ENCODE results near the gene RGS9BP. TPM values are rescaled to one million over a fixed set of nuclear protein-coding genes. Genes with fewer than 3 reads are reported as not detected.
"Not testable (repeated sequence)": the region's sequence is repeated elsewhere in the genome, so short reads cannot be mapped to it uniquely, and the experiment has no call there.

The RGS9BP gene
- polyA plus RNA-seq, 3 donors = 0.03 to 0.22 (median 0.03) TPM

DNA sequence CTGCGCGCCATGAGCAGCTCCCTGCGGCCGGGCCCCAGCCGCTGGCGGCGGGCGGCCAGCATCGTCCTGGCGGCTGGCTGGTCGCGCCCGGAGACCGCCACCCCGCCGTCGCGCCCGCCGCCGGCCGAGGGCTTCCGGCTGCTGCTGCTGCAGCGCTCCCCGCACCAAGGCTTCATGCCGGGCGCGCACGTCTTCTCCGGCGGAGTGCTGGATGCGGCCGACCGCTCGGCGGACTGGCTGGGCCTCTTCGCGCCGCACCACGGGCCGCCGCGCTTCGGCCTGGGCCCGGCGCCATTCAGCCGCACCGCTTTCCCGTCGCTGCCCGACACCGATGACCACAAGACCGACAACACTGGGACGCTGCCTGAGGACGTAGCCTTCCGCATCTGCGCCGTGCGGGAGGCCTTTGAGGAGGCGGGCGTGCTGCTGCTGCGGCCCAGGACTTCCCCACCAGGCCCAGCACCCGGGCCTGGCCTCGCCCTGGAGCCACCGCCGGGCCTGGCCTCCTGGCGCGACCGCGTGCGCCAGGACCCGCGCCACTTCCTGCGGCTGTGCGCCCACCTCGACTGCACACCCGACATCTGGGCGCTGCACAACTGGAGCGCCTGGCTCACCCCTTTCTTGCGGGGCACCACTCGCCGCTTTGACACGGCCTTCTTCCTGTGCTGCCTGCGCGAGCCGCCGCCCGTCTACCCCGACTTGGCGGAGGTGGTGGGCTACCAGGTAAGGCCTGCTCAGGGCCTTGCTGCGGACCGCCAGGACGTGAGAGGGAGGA is 16.5 kb downstream of the RGS9BP start:
- 3 to 7% (median 5%) methylated on average over 90 to 93 of the region's 93 CpGs for WGBS, 3 donors
- H3K27ac ChIP-seq (ENCODE audit: low read depth, low read length) = peak overlapping the region; percentile 62

DNA sequence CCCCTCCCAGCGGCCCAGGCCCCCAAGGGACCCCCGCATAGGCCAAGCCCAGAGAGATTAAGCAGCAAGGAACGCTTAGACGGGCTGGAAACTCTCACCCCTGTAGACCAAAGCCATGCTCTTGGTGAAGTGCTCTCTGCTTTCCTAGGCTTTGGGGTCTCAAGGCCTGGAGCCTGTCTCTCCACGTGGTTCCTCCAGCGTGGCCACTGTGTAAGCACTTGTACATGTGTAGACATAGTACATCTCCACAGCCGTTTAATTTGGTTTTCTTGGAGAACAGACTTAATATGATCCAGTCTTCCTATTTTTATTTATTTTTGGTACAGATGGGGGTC is 17.0 kb downstream of the RGS9BP start:
- WGBS, 3 donors = 31 to 43% (median 35%) methylated on average over 7 of the region's 7 CpGs
- H3K27ac ChIP-seq (ENCODE audit: low read depth, low read length) = peak overlapping the region; percentile 62

DNA sequence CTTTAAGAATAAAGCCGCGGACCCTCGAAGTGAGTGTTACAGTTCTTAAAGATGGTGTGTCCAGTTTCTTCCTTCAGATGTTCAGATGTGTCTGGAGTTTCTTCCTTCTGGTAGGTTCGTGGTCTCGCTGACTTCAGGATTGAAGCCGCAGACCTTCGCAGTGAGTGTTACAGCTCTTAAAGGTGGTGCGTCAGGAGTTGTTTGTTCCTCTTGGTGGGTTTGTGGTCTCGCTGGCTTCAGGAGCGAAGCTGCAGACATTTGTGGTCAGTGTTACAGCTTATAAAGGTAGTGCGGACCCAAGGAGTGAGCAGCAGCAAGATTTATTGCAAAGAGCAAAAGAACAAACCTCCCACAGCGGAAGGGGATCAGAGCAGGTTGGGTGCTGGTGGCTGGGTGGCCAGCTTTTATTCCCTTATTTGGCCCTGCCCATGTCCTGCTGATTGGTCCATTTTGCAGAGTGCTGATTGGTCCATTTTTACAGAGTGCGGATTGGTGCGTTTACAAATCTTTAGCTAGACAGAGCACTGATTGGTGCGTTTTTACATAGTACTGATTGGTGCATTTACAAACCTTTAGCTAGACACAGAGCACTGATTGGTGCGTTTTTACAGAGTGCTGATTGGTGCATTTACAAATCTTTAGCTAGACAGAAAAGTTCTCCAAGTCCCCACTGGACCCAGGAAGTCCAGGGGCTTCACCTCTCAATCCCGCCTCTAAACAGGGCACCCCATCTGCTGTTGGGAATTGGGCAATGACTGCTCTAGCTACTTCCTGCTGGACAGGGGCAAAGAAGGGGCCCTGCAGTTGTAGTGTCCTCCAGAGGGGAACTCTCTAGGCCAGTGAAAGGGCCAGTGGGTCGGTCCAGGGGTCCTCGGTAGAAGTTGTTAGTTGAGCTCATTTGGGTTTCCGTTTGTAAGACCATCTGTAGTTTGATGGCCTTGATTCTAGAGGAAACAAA is 17.8 kb downstream of the RGS9BP start:
- not testable (repeated sequence) for H3K27ac ChIP-seq (ENCODE audit: low read depth, low read length)
- WGBS, 3 donors = 64 to 73% (median 72%) methylated on average over 20 of the region's 20 CpGs

DNA sequence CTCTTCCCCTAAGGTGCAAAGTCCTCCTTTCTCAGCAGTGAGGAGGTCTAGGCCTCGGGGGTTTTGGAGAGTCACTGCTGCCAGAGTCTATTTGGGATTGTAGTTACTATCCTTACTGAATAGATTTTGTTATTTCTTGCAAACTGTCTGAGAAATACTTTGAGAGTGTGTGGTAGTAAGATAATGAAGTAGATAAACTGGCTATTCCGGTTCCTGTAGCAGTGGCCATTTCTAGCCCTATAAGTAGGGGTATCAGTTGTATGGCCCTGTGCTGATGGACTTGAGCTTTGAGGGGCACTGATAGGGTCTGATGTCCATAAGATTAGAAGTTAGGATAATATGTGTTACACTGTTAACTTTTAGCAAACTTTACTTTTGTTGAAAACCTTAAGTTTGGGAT is 18.7 kb downstream of the RGS9BP start:
- not testable (repeated sequence) for H3K27ac ChIP-seq (ENCODE audit: low read depth, low read length)
- 43 to 70% (median 60%) methylated on average over 2 of the region's 2 CpGs for WGBS, 3 donors

DNA sequence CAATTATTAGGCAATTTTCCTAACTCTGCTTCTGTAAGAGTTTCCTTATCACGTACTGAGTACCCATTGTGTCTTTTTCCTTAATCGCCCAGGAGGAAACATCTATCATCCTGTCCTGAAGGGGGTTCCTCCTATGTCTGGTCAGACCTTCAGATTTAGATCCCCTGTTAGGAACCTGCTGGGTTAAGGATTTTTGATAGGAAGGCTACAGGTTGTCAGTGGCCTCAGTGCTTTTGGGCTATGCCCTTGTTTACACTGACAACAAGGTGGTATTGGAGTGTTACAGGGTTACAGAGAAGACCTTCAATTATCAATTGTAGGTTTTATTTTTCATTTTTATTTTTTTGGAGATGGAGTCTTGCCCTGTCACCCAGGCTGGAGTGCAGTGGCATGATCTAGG is 19.2 kb downstream of the RGS9BP start:
- not testable (repeated sequence) for H3K27ac ChIP-seq (ENCODE audit: low read depth, low read length)
- WGBS, 3 donors = 16 to 35% (median 26%) methylated on average over 2 of the region's 2 CpGs

DNA sequence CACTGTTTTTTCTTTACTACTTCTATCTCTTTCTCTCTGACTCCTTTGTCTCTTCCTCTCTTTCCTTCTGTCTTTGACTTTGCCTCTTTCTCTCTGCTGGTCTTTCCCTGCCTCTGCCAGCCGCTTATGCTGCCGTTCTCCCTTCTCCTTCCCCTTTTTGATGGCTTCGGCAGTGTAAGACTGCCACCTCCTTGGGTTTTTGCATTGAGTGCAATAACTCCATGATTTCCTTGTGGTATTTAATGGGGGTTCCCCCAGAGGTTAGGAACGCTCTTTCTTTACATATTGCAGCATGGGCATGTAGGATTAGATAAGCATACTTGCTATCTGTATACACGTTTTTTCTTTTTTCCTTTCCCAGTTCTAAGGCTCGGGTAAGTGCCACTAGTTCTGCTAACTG is 19.9 kb downstream of the RGS9BP start:
- 47 to 66% (median 51%) methylated on average over 6 of the region's 6 CpGs for WGBS, 3 donors
- not testable (repeated sequence) for H3K27ac ChIP-seq (ENCODE audit: low read depth, low read length)

DNA sequence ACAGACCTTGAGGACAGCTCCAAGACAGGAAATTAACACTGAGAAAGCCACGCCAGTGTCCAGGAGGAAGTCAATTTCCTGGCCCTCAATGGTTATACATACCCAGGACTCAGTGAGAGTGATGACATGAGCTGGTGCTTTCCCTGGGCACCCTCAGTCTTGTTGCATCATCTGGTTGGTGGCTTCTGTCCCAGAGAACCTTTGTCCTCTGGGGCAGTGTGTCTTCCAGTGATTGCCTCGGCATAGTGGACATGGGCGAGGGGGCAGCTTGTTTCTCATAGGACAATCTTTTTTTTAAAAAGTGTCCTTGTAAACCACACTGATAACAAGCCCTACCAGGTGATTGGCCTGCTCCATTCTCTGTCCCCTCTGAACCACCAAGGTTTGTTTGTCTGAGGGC is 21.1 kb downstream of the RGS9BP start:
- WGBS, 3 donors = 49 to 60% (median 56%) methylated on average over 3 of the region's 3 CpGs
- not testable (repeated sequence) for H3K27ac ChIP-seq (ENCODE audit: low read depth, low read length)

DNA sequence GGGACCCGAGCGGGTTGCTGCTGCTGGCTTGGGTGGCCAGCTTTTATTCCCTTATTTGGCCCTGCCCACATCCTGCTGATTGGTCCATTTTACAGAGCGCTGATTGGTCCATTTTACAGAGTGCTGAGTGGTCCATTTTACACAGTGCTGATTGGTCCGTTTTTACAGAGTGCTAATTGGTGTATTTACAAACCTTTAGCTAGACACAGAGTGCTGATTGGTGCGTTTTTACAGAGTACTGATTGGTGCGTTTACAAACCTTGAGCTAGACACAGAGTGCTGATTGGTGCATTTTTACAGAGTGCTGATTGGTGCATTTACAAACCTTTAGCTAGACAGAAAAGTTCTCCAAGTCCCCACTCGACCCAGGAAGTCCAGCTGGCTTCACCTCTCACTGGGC is 24.5 kb downstream of the RGS9BP start:
- H3K27ac ChIP-seq (ENCODE audit: low read depth, low read length) = not testable (repeated sequence)
- 92 to 97% (median 95%) methylated on average over 7 of the region's 7 CpGs for WGBS, 3 donors

DNA sequence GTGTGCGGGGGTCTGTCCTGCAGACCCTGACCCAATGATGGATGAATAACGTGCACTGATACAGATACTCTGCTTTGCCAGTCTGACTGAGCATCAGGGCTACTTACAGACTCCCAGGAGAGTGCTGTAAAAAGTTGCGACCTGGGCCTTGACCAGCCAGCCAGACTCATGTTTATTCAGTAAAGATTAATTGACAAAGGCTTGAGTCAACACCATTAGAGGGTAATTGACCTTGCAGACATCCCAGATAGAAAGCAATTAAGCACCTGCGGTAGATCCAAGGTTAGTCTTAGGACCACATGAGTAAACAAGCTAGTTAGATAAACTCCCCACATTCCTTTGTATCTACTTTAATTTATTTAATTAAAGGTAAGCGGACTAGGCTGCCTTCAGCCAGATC is 26.4 kb downstream of the RGS9BP start:
- WGBS, 3 donors = 24 to 76% (median 73%) methylated on average over 5 of the region's 5 CpGs
- H3K27ac ChIP-seq (ENCODE audit: low read depth, low read length) = no peak overlapping the region

DNA sequence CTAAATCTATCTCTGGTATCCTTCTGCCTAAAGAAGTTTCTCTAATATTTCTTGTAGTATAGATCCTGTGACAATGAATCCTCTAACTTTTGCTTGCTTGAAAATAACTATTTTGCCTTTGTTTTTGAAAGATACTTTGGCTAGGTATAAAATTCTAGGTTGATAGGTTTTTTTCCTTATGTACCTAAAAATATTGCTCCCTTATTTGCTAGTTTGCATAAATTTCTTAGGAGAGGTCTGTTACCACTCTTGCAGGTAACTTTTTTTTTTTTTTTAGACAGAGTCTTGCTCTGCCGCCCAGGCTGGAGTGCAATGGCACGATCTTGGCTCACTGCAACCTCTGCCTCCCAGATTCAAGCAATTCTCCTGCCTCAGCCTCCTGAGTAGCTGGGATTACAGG is 28.4 kb downstream of the RGS9BP start:
- 93 to 100% (median 100%) methylated on average over 2 of the region's 2 CpGs for WGBS, 3 donors
- not testable (repeated sequence) for H3K27ac ChIP-seq (ENCODE audit: low read depth, low read length)

DNA sequence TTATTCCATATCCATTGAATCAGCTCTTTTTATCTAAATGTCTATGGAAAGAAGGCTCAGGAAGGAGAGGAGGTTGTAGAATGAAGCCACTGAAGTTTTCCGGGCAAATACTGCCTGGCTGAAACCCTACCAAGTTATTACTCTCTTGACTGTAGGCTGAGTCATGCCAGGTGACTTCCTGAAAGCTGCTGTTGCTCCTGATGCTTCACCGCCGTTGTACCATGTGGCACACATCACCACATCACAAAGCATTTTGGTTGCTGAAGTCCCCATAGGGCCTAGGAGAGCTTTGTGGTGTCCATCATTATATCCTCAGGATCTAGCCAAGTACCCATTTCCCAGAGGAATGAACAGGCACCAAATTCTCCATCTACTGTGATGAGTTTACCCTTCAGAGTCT is 32.8 kb downstream of the RGS9BP start:
- WGBS, 3 donors = 58 to 82% (median 68%) methylated on average over 3 of the region's 3 CpGs
- no peak overlapping the region for H3K27ac ChIP-seq (ENCODE audit: low read depth, low read length)

DNA sequence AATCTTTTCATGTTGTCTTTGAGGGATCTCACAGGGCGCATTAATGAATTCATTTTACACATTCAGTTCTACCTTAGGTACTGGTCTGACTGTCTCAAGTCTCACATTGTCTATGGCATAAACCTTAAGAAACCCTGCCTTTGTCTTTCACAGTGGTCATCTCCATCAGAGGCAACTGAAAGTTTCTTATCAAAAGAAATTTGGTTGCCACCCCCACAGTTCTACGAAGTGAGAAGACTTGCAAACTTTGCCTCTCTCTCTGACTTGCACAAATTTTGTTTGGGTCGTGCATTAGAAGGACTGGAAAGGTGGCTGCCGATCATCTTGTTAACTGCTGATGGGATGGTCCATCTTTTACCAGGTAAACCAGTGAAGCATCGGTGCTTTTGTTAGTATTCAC is 33.4 kb downstream of the RGS9BP start:
- WGBS, 3 donors = 83 to 89% (median 84%) methylated on average over 5 of the region's 5 CpGs

DNA sequence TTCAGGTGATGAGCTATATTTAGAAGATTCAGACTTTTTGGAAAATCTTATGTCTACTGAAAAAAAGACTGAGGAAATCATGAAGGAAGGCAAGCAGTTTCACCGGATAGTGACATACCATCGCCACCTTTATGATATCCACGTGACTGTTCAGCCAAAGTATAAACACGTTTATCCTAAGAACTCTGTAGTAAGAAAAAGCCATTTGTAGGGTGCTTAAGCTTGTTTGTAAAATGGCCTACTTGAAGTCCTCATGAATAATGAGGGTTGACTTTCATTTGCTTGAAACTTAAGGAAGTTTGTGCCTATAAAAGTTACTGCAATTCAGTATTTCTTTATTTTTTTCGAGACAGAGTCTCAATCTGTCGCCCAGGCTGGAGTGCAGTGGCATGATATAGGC is 36.1 kb downstream of the RGS9BP start:
- 90 to 96% (median 95%) methylated on average over 6 of the region's 6 CpGs for WGBS, 3 donors
- no peak overlapping the region for H3K27ac ChIP-seq (ENCODE audit: low read depth, low read length)

More for the DNA sequence above, 33.4 kb downstream of the RGS9BP start:
- no peak overlapping the region for H3K27ac ChIP-seq (ENCODE audit: low read depth, low read length)

DNA sequence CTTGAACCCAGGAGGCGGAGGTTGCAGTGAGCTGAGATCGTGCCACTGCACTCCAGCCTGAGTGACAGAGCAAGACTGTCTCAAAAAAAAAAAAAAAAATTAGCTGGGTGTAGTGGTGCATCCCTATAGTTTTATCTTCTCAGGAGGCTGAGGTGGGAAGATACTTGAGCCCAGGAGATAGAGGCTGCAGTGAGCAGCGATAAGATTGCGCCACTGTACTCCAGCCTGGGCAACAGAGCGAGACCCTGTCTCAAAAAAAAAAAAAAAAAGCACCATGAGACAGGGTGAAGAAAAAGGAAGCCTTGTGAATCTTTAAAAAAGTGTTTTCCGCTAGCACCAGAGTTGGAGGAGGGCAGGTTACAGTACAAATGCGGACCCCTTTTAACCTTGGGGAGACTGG is 40.6 kb downstream of the RGS9BP start:
- 97 to 99% (median 97%) methylated on average over 7 of the region's 7 CpGs for WGBS, 3 donors

DNA sequence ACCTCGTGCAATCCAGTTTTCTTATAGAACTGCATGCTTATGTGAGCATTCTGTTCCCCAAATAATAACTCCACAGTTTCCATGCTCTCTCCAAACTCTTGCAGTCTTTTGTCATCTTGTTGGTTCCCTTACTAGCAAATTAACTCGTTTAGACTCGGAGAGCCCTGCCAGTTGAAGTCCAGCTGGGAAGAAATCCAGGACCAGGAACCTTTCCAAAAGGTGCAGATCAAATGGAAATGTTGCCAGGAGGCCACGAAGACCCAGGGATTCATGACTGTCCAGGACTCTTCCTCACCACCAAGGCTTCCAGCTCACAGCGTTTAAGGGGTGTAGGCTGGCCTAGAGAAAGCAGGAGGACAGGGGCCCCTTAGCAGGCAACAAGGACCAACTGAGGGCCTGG is 41.8 kb downstream of the RGS9BP start:
- WGBS, 3 donors = 49 to 70% (median 70%) methylated on average over 5 of the region's 5 CpGs
- no peak overlapping the region for H3K27ac ChIP-seq (ENCODE audit: low read depth, low read length)

More for the DNA sequence above, 40.6 kb downstream of the RGS9BP start:
- not testable (repeated sequence) for H3K27ac ChIP-seq (ENCODE audit: low read depth, low read length)

DNA sequence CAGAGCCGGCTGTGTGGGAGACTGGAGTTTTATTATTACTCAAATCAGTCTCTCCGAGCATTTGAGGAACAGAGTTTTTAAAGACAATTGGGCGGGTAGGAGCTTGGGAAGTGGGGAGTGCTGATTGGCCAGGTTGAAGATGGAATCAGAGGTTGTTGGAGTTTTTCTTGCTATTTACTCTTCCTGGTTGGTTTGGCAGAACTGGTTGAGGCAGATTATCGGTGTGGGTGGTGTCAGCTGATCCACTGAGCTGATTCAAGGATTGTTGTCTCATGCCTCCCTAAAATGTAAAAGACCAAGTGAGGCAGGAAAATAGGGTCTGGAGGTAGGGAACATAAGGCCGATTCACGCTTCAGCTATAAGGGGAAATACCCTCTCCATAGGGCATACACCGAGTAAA is 42.6 kb downstream of the RGS9BP start:
- WGBS, 3 donors = 83 to 86% (median 86%) methylated on average over 7 of the region's 7 CpGs

DNA sequence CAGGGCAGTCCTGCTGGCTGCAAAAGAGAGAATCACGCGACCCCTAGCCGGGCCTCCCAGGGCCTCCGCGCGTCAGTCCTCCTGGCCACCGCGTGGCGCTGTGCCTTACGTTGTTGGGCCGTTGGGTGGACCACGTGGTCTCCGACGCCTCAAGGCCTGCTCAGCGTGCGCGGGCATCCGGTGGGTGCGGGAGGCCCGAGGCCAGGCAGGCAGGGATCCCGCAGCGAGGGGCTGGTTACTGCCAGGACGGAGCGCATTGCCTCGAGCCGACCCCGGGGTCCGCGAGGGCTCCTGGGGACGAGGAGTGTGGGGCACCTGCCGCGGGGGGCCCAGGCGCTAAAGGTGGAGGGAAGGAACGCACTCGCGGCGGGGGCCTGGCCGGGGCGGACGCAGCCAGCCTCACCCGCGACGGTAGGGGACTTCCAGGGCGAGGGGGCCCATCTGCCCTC is 44.0 kb downstream of the RGS9BP start, which contains the start of gene TDRD12:
Gene TDRD12 (plus strand): TSS at position 157 of the 449 bp plus-strand sequence. CDS start 306 bp downstream, outside the sequence.
- no peak within 1 kb of the TSS for H3K27ac ChIP-seq (ENCODE audit: low read depth, low read length)
- 90 to 92% (median 91%) methylated on average over 41 to 44 of the region's 44 CpGs for WGBS, 3 donors

More for the DNA sequence above, 42.6 kb downstream of the RGS9BP start:
- H3K27ac ChIP-seq (ENCODE audit: low read depth, low read length) = no peak overlapping the region

DNA sequence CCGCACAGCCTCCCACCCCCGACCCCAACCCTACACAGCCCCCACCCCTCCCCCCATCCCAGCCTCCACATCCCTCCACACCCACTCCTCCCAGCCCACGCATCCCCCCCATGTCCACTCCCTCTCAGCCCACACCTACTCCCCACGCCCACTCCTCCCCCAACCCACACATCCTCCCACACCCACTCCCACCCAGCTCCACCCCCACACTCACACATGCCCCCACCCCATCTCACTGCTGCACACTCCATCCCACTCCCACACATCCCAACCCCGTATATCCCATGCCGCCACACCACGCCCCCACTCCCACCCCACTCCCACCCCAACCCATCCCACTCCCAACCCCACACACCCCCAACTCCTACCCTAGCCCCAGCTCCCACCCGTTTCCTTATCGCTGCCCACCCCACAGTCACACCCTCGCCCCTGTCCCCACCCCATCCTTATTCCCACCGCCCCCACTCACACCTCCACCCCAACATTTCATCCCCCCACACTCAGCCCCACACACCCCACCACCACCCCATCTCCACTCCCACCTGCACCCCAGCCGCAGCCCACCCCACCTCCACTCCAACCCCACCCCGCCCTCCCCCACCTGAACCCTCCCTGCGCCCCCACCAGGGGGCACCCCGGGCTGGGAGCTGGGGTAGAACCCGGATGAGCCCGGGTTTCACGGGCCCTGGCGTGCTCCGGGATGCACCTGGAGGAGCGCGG is 44.7 kb downstream of the RGS9BP start:
- H3K27ac ChIP-seq (ENCODE audit: low read depth, low read length) = no peak overlapping the region
- 93 to 95% (median 95%) methylated on average over 16 to 22 of the region's 22 CpGs for WGBS, 3 donors

DNA sequence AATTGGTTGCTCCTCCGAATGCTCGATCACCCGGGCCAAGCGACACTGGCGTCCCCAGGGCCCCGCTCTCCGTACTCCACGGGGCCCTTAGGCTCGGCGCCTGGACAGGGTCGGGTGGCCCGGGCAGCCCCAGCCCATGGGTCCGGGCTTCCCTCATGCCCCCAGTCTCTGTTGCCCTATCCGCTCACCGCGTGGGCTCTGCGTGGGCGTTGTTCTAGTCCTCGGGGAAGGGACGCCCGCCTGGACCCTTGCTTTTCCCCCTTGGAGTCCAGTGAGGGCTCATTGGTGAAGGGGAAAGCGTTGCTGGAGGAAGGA is 45.2 kb downstream of the RGS9BP start:
- WGBS, 3 donors = 94 to 98% (median 97%) methylated on average over 20 to 22 of the region's 22 CpGs

More for the DNA sequence above, 45.2 kb downstream of the RGS9BP start:
- H3K27ac ChIP-seq (ENCODE audit: low read depth, low read length) = no peak overlapping the region
